GM21717 (cell line): ENCODE measurements around the gene ZFP36L1.

Source experiments
- ATAC-seq: cut with Tn5 transposase; IDR thresholded peaks from one replicate; pipeline ENCODE4 v1.9.1; 2021; ENCODE audit warnings: mild to moderate bottlenecking, moderate library complexity; ENCODE audit not compliant: unreplicated experiment

ZFP36L1 gene

GRCh38 chr14:68796418-68797101, 3.7 kb upstream of the ZFP36L1 start:
- no peak for ATAC-seq

DNA sequence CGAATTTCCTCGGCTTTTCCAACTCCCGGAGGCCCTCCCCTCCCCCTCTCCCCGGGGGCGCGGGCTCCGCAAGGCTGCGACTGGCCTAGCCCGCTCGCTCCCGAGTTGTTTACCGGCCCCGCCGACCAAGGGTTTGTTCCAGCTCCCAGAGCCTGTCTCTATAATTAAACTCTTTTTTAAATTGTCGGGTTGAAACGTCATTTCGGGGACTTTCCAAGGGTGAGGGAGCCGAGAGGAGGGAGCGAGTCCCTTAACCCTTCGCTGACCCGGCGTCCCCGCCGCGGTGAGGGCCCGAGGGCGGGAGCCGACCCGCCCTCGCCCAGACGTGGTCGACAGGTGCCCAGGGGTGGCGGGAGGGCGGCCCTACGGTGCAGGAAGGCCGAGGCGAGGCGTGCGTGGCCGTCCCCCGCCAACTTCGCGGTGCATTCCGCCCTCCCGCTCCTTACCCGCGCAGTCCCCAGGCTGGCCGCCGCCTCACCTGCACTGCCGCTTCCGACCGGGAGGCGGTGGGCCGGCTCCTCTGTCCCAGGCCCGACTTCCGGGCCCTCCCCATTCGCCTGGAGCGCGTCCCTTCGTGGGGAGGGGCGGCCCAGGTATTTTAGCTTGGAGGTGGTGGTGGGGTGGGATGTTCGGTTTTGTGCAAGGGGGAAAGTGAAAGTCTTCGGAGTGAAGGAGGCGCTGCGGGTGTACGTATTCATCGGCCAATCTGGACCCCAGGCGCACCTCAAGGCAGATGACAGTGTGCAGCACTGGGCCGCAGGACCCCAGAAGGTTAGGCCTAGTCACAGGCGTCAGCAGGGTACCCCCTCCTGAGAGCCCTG, 2.9 kb upstream of the ZFP36L1 start:
- peak; percentile 37 for ATAC-seq

- no peak for ATAC-seq
Observed at GRCh38 chr14:68794851-68795596, 2.2 kb upstream of the ZFP36L1 start.

DNA sequence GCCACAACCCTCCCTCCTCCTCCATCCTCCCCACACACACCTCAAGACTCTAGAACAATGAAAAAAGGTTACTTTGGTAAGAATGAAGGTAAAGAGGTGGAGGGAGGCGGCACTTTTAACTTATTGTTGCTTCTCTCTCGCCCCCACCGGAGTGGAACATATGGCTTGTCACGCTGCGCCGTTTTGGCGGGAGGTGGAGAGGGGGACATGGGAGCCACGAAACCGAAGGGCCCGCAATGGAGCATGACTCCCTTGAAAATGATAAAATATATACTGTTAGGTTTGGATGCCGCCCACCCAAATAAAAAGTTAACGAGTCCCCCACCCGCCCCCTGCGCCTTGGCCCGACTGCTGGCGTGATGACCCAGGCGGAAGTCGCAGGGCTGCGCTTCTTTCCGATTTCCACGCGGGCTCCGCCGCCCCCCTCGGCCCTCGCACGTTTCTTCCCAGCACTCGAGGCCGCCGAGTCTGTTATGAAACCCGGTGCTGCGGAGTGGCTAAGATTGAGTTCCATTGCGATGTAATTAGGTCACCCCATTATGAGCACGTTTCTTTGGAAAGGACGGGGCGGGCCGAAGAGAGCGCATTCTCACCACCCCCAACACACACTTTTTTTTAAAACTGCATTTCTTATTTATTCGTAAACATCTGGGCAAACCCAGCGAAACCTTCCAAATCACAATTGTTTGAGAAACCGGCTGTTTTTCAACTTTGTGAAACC, 1.4 kb upstream of the ZFP36L1 start:
- no peak for ATAC-seq

GRCh38 chr14:68793734-68794129, 865 bp upstream of the ZFP36L1 start:
- ATAC-seq: peak; percentile 6

GRCh38 chr14:68792678-68792978, 239 bp downstream of the ZFP36L1 start:
- no peak for ATAC-seq

- ATAC-seq: no peak
Observed at GRCh38 chr14:68791902-68792677, 777 bp downstream of the ZFP36L1 start.

- ATAC-seq: no peak
Observed at GRCh38 chr14:68791078-68791901, 1.6 kb downstream of the ZFP36L1 start.

GRCh38 chr14:68790644-68791077, 2.2 kb downstream of the ZFP36L1 start:
- ATAC-seq: no peak

DNA sequence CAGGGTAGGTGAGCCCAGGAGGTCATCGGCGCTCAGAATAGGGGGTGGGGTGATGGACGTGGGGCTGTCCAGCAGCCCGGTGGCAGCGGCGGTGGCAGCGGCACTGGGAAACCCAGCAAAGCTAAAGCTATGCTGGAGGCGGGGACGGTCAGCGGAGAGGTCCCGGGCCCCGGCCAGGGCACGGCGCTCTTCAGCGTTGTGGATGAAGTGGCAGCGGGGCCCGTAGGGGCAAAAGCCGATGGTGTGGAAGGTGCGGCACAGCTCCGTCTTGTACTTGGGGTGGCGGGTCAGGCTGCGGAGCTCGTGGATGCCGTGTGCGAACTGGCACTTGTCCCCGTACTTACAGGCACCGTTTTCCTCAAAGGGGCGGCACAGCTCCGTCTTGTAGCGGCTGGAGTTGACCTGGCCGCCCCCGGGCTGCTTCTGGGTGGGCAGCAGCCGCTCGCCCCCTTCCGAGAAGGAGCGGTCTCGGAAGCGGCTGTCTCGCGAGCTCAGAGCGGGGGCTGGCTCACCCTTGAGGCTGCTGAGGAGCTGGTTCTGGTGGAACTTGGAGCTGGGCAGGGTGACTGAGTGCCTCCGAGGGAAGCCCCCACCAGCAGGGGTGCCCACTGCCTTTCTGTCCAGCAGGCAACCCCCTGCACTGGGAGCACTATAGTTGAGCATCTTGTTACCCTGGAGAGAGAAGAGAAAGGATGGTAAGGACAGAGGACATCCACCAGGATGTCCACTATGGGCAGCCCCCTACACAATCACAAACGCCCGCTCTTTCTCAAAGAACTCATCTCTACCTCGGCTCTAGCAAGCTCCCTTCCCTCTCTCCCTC, 2.8 kb downstream of the ZFP36L1 start:
- ATAC-seq: no peak

DNA sequence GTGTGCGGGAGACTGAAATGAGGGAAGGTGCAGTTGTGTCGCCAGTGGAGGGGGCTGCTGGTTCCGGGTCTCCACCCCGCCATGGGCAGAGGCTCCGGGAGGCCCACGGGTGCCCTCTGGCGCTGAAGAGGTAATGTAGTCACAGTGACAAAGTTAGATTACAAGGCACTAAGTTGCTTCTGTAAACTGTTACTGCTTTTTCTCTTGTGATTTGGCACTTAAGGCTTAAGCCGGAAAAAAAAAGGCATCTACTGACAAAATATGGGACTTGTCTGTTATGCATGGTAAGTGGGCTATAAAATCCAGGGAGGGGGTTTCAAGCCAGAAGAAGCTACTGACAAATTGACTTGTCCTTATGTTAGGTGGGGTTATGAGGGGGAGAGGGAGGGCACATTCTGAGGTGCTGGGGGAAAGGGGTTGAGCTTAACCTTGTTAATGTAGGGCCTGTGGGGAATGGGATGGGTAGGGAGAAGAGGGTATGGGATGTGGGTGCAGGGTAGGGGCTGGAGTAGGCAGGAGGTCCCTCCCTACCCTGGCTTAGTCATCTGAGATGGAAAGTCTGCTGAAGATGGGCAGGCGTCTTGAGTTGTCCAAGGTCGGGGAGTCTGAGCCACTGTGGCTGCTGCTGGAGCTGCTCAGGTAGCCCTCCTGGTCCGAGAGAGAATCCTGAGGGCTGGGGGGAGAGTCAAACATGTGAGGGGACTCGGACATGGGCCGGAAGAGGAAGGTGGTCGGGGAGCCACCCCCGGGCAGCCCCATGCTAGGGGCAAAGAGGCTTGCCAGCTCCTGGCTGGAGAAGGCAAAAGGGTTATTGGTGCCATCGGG, 3.7 kb downstream of the ZFP36L1 start:
- no peak for ATAC-seq

DNA sequence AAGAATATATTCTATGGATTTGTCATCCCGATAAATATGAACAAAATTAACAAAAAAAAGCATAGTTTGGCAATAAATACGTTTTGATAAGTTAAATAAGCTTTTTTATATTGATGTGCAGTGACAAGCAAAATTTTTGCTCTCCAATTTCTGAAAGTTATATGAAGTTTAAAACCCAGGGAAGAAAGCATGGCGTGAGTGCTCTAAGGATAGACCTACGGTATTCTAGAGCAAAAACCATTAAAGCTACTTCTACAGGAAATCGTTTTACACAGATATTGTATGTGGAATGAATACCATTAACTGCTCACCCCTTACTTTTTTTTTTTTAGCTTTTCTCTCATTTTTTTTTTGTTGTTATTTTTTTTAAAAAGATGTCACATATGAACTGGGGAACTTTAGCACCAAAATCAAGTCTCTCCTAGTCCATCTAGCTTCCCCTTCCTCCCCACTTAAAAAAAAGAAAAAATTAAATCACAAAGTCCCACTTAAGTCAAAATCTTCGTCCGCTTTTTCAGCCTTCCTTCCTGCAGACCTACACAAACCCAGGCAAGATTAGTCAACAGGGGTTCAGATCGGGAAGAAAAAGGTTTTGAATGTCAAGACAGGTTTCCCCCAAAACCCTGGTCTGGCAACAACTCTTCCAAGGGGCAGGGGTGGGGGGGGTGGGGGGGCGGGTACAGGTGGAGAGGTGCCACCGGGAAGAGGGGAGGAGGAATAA, 4.4 kb downstream of the ZFP36L1 start:
- ATAC-seq: no peak

DNA sequence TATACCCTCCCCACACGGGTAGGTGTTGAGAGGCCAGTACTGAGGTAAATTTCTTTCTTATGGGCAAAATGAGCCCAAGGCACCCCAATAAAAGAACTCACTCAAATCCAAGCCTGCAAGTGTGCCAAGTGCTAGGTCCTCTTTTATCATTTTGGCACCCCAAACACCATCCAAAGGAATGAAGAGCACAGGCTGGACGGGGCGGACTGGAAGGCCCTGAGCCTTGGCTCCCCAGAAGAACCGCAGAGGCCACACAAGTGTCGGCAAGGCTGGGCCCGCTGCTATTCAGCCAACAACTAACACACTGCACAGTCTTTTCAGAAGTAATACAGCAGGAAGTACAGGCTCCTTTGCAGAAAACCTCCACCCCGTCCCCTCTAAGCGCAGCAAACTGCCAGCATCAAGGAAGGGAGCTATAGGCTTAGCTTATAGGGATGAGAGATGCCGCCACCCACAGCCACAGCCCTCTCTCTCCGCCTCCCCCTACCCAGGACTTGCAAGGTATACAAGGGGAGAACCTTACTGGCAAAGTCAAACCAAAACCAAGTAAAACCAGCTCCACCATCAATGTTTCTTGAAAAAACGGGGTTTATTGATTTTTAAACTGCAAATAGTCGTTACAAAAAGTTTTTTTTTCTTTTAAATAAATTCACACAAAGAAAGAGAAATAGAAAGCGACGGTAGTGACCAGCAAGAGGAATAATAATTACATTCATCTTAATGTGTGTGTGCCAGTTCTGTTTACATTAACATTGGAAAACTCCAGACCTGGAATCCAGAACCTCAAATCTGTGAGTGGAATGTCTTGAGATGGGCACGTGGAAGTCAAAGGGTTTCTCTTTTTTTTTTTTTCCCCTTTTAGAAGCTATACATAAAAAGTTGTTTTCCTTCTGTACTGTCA, 5.5 kb downstream of the ZFP36L1 start:
- no peak for ATAC-seq

GRCh38 chr14:68786491-68787091, 6.3 kb downstream of the ZFP36L1 start:
- ATAC-seq: no peak

- ATAC-seq: no peak
Observed at GRCh38 chr14:68785534-68786490, 7.1 kb downstream of the ZFP36L1 start.
